ENCODE results near the gene PIN1.

- TF ChIP-seq EP300 (IDR thresholded peaks at IDR 0.05) (no peak), CTCF (IDR thresholded peaks at IDR 0.05) (no peak), POLR2A (IDR thresholded peaks at IDR 0.05) (no peak)
These were observed 28.3 kb upstream of the PIN1 start for GRCh38 chr19:9806803-9807202.
